Breast epithelium (tissue), 4 donors: ENCODE measurements around the gene DLG1. TPM values are rescaled to one million over a fixed set of nuclear protein-coding genes. Genes with fewer than 3 reads are reported as not detected.
"Not testable (repeated sequence)": the region's sequence is repeated elsewhere in the genome, so short reads cannot be mapped to it uniquely, and the experiment has no call there.

Source experiments
- DNase-seq, 2 donors: peaks; one replicate each; pipeline ENCODE4 v3.0.0-alpha.2; 2019; ENCODE audit warnings: low spot score in 2 of 2
- H3K27ac ChIP-seq, 2 donors: fragments of 200-600 bp; sonication (generic) in 1 of 2; one replicate each; pipeline ENCODE4 v1.5.1; 2016 to 2019; ENCODE audit warnings: mild to moderate bottlenecking in 1 of 2
- H3K27me3 ChIP-seq, 2 donors: fragments of 200-600 bp; sonication (generic) in 1 of 2; one replicate each; pipeline versions ENCODE4 v1.5.1 to v1.6.0; 2017 to 2019; ENCODE audit warnings: control low read depth in 1 of 2, mild to moderate bottlenecking in 1 of 2
- H3K36me3 ChIP-seq: fragments of 200-600 bp; one replicate; pipeline ENCODE4 v1.5.1; 2019
- H3K4me1 ChIP-seq, 2 donors: fragments of 200-600 bp; sonication (generic); one replicate each; pipeline ENCODE4 v1.5.1; 2016 to 2019; ENCODE audit warnings: control low read depth in 1 of 2
- H3K4me3 ChIP-seq, 3 donors: fragments of 200-600 bp; sonication (generic); 1 replicate in 2 of 3; 2 replicates in 1 of 3; pipeline ENCODE4 v1.5.1; 2016 to 2019; ENCODE audit warnings: mild to moderate bottlenecking in 3 of 3, moderate library complexity in 2 of 3
- H3K9me3 ChIP-seq, 2 donors: fragments of 200-600 bp; sonication (generic) in 1 of 2; one replicate each; pipeline ENCODE4 v1.5.1; 2016 to 2019; ENCODE audit warnings: control low read depth in 1 of 2
- CTCF ChIP-seq, 3 donors: fragments of 450-650 bp; IDR thresholded peaks; one replicate each; pipeline ENCODE4 v1.5.1; 2016 to 2017; ENCODE audit warnings: antibody characterized with exemption in 3 of 3, mild to moderate bottlenecking in 3 of 3, moderate library complexity in 3 of 3
- POLR2A ChIP-seq: fragments of 450-650 bp; IDR thresholded peaks from one replicate; pipeline ENCODE4 v1.6.1; 2016; ENCODE audit warnings: antibody characterized with exemption, mild to moderate bottlenecking, moderate library complexity
- POLR2AphosphoS5 ChIP-seq, 3 donors: sonication (generic); formaldehyde crosslinking; IDR thresholded peaks; one replicate each; pipeline ENCODE4 v1.6.1; 2017; ENCODE audit warnings: antibody characterized with exemption in 3 of 3
- intact Hi-C: fragments of 100-400 bp; cut with DNase I; formaldehyde crosslinking; loops from one replicate; pipeline ENCODE4 v1.15.1; 2023; ENCODE audit warnings: low total_unique reads
- total RNA-seq, 3 donors: library from RNA; depleted of rRNA; stranded (reverse); fragments of >200 nt; gene quantifications; one replicate each; pipeline ENCODE4 v1.1.0, GENCODE V29; 2016

DLG1 gene
- total RNA-seq, 3 donors from 2014 or later: 76.0 to 100 (median 76.7) TPM

GRCh38 chr3:197203714-197204146, 94.7 kb downstream of the DLG1 start:
- Histone ChIP-seq H3K27ac (no peak overlapping the region), H3K9me3 (no peaks in the 10 kb centered on the region), H3K36me3 (no peaks in the 10 kb centered on the region), H3K27me3 (no peaks in the 10 kb centered on the region), H3K4me1 (no peaks in the 10 kb centered on the region), H3K4me3 (no peak overlapping the region)
- TF ChIP-seq POLR2A: no peak
- no peak for TF ChIP-seq CTCF (IDR thresholded peaks at IDR 0.05)
- no peak for TF ChIP-seq POLR2AphosphoS5 (IDR thresholded peaks at IDR 0.05)
- intact Hi-C loops: no loop called here
- no peak for DNase-seq

DNA sequence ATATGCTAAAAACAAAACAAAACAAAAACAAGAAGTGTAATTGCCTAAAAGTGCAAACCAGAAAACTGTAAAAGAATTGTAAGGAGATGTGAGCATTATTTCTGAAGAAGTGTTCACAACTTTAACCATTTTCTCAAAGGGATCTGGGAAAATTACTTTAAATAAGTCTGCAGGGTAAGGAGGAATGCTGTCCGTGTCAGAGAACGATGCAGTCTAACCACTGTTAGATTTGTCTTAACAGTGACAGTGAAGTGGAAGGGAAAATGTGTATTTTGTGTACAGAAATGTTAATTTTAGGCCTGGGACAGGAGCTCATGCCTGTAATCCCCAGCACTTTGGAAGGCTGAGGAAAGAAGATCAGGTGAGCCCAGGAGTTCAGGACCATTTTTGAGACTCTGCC, 95.7 kb downstream of the DLG1 start:
- H3K4me1 ChIP-seq: no peaks in the 10 kb centered on the region
- no peaks in the 10 kb centered on the region for H3K27me3 ChIP-seq
- TF ChIP-seq CTCF (IDR thresholded peaks at IDR 0.05) (no peak), POLR2A (no peak), POLR2AphosphoS5 (IDR thresholded peaks at IDR 0.05) (no peak)
- no peak for DNase-seq
- H3K36me3 ChIP-seq: no peaks in the 10 kb centered on the region
- H3K4me3 ChIP-seq: no peak overlapping the region
- no peak overlapping the region for H3K27ac ChIP-seq
- intact Hi-C loops: no loop called here
- no peaks in the 10 kb centered on the region for H3K9me3 ChIP-seq

DNA sequence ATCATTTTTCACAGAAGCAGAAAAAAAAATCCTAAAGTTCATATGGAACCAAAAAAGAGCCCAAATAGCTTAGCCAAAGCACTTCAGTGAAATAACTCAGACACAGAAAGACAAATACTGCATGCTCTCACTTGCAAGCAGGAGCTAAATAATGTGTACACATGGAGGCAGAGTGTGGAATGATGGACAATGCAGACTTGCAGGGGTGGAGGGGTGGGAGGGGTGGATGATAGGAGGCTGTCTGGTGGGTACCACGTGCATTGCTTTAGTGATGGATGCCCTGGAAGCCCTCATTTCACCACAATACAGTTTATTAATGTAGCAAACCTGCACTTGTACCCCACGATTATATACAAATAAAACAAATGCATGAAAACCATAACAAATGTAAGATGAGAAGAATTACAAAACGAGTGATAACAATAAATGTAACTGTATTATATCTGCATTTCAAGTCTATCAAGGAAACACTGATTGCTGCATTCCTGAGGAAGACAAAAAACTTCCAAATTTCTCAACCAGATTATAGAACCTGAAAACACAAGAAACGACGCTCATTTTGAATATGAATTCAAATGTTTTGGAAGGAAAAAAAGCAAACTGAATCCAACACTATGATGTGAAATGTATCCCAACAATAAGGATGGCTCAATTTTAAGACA, 96.5 kb downstream of the DLG1 start:
- no peak overlapping the region for H3K4me3 ChIP-seq
- H3K27me3 ChIP-seq: no peaks in the 10 kb centered on the region
- H3K27ac ChIP-seq: no peak overlapping the region
- H3K4me1 ChIP-seq: no peaks in the 10 kb centered on the region
- DNase-seq: no peak
- H3K36me3 ChIP-seq: no peaks in the 10 kb centered on the region
- no peaks in the 10 kb centered on the region for H3K9me3 ChIP-seq
- intact Hi-C loops: no loop called here
- TF ChIP-seq POLR2AphosphoS5 (IDR thresholded peaks at IDR 0.05) (no peak), CTCF (IDR thresholded peaks at IDR 0.05) (no peak), POLR2A (no peak)

- H3K4me3 ChIP-seq, intact Hi-C loops, H3K27me3 ChIP-seq: not testable (repeated sequence)
Observed at GRCh38 chr3:197200856-197201255, 97.6 kb downstream of the DLG1 start.

DNA sequence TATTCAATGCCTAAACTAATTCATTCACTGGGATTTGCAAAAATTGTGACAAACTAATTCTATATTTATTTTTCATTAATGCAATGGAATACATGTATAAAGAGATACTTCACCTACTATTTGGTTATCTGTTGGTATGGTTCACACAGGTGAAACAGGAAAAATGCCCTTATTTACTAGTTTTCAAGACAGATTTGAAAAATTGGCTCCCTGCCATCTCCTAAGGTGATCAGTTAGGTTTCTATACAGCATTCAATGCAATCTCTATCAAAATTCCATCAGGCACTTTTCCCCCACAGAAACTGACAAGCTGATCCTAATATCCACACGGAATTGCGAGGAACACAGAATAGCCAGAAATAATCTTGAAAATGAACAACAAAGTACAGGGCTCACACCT, 101.1 kb downstream of the DLG1 start:
- TF ChIP-seq POLR2AphosphoS5 (IDR thresholded peaks at IDR 0.05): no peak
- no peak for TF ChIP-seq POLR2A
- TF ChIP-seq CTCF (IDR thresholded peaks at IDR 0.05): no peak
- intact Hi-C loops: no loop called here
- Histone ChIP-seq H3K4me3 (no peak overlapping the region), H3K27me3 (no peaks in the 10 kb centered on the region), H3K36me3 (no peaks in the 10 kb centered on the region), H3K4me1 (no peaks in the 10 kb centered on the region), H3K9me3 (no peaks in the 10 kb centered on the region), H3K27ac (no peak overlapping the region)
- DNase-seq: no peak

More at GRCh38 chr3:197200856-197201255, 97.6 kb downstream of the DLG1 start:
- H3K9me3 ChIP-seq, H3K36me3 ChIP-seq, H3K4me1 ChIP-seq, H3K27ac ChIP-seq, DNase-seq: not testable (repeated sequence)
